Measurements from ENCODE around the gene NCBP3.

DNA sequence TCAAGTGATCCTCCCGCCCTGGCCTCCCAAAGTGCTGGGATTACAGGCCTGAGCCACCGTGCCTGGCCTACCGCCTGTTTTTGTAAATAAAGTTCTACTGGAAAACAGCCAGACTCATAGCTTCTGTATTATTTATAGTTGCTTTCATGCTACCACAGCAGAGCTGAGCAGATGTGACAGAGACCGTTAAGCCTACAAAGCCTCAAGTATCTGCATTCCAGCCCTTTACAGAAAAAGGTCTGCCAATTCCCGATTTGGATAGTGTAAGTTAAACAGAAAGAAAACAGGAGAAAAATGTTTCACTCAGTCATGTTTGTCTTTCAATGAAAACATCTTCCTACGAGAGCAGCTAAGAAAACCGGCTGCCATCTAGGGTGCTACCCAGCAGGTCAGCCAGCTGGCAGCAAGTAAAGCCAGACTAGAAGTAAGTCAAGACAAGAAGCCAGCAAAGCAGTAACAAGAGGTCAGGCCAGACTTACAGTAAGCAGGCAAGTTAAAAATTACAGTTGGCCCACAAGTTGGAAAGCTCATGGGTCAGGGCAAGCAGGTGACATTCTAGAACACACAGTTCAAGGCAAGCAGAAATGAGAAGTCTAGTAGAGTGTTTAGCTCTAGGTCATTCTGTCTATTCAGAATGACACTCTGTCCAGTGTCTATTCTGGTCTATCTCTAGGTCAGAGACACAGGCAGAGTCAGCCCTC, 17.7 kb downstream of the NCBP3 start:
- TF ChIP-seq POLR2A (IDR thresholded peaks at IDR 0.05) (no peak), CTCF (IDR thresholded peaks at IDR 0.05) (no peak)
